GM12801 (cell line): Measurements from ENCODE around the gene SFMBT2.

Experiments
- CTCF ChIP-seq: IDR thresholded peaks from one replicate; pipeline ENCODE4 v1.5.1; 2011; ENCODE audit warnings: control low read depth; ENCODE audit not compliant: insufficient read length; ENCODE audit errors: extremely low read depth

The SFMBT2 gene

GRCh38 chr10:7205656-7206055 lies 205.2 kb downstream of the SFMBT2 start:
- TF ChIP-seq CTCF = no peak

GRCh38 chr10:7202793-7203355 lies 208.0 kb downstream of the SFMBT2 start:
- no peak for TF ChIP-seq CTCF

GRCh38 chr10:7199152-7199760 lies 211.6 kb downstream of the SFMBT2 start:
- TF ChIP-seq CTCF = no peak

- TF ChIP-seq CTCF = no peak
These were observed 214.6 kb downstream of the SFMBT2 start for GRCh38 chr10:7196284-7196683.

GRCh38 chr10:7195118-7195517 lies 215.7 kb downstream of the SFMBT2 start:
- no peak for TF ChIP-seq CTCF

GRCh38 chr10:7194571-7194970 lies 216.3 kb downstream of the SFMBT2 start:
- no peak for TF ChIP-seq CTCF

- no peak for TF ChIP-seq CTCF
These were observed 217.5 kb downstream of the SFMBT2 start for GRCh38 chr10:7193369-7193768.
